Fibroblast of peridontal ligament (primary cell): ENCODE data around the gene PRKAB2.
"Not testable (repeated sequence)": the region's sequence is repeated elsewhere in the genome, so short reads cannot be mapped to it uniquely, and the experiment has no call there.

Experiments
- DNase-seq: peaks from one replicate; pipeline ENCODE4 v3.0.0-alpha.2; 2010; ENCODE audit errors: extremely low read depth

The PRKAB2 gene

GRCh38 chr1:147171399-147172167 lies 687 bp downstream of the PRKAB2 start:
- peak; percentile 23 for DNase-seq

- peak; percentile 26 for DNase-seq
Observed at GRCh38 chr1:147169840-147170674, 2.2 kb downstream of the PRKAB2 start.

- no peak for DNase-seq
Observed at GRCh38 chr1:147169171-147169570, 3.1 kb downstream of the PRKAB2 start.

- DNase-seq, result peak; percentile 43
Observed at GRCh38 chr1:147168626-147169058, 3.6 kb downstream of the PRKAB2 start.

GRCh38 chr1:147167365-147167764 lies 4.9 kb downstream of the PRKAB2 start:
- DNase-seq, result peak; percentile 97

- no peak for DNase-seq
Observed at GRCh38 chr1:147163019-147163418, 9.3 kb downstream of the PRKAB2 start.

GRCh38 chr1:147162093-147162492 lies 10.2 kb downstream of the PRKAB2 start:
- no peak for DNase-seq

GRCh38 chr1:147157116-147157515 lies 15.2 kb downstream of the PRKAB2 start:
- DNase-seq, result peak; percentile 36

GRCh38 chr1:147156642-147157041 lies 15.6 kb downstream of the PRKAB2 start:
- no peak for DNase-seq

- no peak for DNase-seq
Observed at GRCh38 chr1:147152772-147153171, 19.5 kb downstream of the PRKAB2 start.

GRCh38 chr1:147151244-147151643 lies 21.0 kb downstream of the PRKAB2 start:
- DNase-seq, result no peak

- no peak for DNase-seq
Observed at GRCh38 chr1:147142886-147143285, 29.4 kb downstream of the PRKAB2 start.

GRCh38 chr1:147130721-147131120 lies 41.5 kb downstream of the PRKAB2 start:
- not testable (repeated sequence) for DNase-seq

GRCh38 chr1:147129116-147129873 lies 43.0 kb downstream of the PRKAB2 start:
- DNase-seq, result no peak

GRCh38 chr1:147124266-147124665 lies 48.0 kb downstream of the PRKAB2 start:
- DNase-seq, result no peak

- DNase-seq, result no peak
Observed at GRCh38 chr1:147117109-147117508, 55.2 kb downstream of the PRKAB2 start.

- no peak for DNase-seq
Observed at GRCh38 chr1:147115496-147115895, 56.8 kb downstream of the PRKAB2 start.

- not testable (repeated sequence) for DNase-seq
Observed at GRCh38 chr1:147115079-147115478, 57.2 kb downstream of the PRKAB2 start.

- not testable (repeated sequence) for DNase-seq
Observed at GRCh38 chr1:147114353-147114752, 57.9 kb downstream of the PRKAB2 start.

- no peak for DNase-seq
Observed at GRCh38 chr1:147111381-147112130, 60.7 kb downstream of the PRKAB2 start.

GRCh38 chr1:147110872-147111271 lies 61.4 kb downstream of the PRKAB2 start:
- DNase-seq, result no peak
